ENCODE data around the gene TPRG1L.

GRCh38 chr1:3638676-3639075, 13.9 kb downstream of the TPRG1L start:
- no peak for TF ChIP-seq GATA2 (IDR thresholded peaks at IDR 0.05; ENCODE audit: low read depth, low read length)
- no peak for TF ChIP-seq GATA3 (IDR thresholded peaks at IDR 0.05; ENCODE audit: low read depth, low read length)

Measured in SH-SY5Y (cell line).